LoVo (cell line): ENCODE results near the gene ANKMY1.

ENCODE experiments used
- DNase-seq: peaks from one replicate; pipeline ENCODE4 v3.0.0-alpha.2; 2016; ENCODE audit warnings: low spot score

ANKMY1 gene

DNA sequence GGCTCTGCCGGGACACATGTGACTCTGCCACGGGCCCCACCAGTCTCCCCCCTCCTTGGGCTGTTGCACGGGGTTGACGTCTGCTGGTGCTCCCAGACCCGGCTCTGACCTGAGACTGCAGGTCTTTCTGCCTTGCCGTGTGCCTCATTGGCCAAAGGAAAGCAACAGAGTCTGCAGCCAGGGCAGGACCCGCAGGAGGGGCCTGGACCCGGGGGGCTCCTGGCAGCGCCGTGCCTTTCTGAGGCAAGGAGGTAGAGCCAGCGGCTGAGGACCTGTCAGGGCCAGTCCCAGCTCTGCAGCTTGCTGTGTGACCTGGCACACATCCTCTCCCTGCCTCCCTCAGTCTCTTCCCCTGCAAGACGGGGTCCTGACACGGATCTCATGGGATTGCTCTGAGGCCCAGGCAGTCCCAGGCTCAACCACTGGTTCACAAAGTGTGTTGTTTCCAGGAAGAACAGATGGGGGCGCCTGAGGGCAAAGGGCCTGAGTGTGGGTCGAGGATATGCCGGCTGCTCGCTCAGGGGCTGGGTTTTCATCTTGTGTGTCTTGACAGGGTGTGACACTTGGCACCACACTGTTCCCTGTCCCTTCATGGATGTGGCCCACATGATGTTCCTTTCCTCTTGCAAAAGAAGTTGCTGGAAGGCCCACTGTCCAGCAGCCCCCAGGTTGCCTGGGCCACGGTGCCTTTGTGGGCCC is 37.7 kb upstream of the ANKMY1 start:
- no peak for DNase-seq

DNA sequence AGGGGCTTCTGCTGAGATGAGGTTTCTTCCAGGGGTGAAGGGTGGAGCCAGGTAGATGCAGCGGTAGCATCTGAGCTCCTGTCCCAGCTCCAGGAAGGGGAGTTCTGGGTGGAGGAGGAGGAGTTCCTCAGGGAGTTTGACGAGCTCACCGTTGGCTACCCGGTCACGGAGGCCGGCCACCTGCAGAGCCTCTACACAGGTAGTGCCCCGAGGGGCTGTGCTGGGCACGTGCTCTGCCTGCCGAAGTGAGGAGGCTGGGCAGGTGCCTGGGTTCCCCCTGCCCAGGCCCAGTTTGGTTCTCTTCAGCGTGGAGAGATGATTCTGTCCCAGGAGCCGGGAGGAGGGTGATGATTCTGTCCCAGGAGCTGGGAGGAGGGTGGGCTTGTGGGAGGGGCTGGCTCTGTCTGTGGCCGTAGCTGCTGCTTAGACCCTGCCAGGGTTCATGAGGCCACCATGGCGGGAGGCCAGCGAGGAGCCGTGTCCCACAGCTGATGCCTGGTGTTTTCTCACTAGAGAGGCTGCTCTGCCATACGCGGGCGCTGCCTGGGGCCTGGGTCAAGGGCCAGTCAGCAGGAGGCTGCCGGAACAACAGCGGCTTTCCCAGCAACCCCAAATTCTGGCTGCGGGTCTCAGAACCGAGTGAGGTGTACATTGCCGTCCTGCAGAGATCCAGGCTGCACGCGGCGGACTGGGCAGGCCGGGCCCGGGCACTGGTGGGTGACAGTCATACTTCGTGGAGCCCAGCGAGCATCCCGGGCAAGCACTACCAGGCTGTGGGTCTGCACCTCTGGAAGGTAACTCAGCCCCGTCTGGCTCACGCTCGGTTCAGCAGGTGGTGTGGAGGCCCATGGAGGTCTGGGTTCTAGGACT is 37.0 kb upstream of the ANKMY1 start:
- no peak for DNase-seq

DNA sequence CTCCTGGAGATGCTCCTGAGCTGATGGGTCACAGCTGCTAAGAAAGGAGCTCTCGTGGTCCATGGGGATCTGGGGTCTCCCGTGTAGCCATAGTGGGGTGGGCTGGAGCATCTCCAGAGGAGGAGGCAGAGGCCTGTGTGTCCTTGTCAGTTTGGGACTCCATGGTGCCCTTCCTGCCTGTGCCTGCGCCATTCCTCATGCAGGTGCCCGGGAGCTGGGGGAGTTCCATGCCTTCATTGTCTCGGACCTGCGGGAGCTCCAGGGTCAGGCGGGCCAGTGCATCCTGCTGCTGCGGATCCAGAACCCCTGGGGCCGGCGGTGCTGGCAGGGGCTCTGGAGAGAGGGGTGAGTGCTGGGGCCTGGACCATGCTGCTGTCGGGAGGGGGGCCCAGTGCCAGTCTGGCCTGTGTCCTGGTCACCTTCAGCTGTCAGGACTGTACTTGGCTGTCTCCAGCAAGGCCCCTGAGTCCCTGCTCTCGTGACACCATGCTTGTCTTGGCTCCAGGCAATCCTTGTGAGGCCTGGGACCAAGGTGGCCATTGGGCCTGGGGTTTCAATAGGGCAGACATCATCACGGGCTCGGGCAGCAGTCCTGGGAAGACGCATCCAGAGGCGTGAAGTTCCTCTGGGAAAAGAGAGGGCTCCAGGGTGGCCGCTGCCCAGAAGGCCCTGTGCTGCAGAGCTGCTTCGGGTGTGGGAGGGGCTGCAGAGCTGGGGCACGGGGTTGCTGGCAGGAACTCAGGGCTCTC is 36.1 kb upstream of the ANKMY1 start:
- no peak for DNase-seq

DNA sequence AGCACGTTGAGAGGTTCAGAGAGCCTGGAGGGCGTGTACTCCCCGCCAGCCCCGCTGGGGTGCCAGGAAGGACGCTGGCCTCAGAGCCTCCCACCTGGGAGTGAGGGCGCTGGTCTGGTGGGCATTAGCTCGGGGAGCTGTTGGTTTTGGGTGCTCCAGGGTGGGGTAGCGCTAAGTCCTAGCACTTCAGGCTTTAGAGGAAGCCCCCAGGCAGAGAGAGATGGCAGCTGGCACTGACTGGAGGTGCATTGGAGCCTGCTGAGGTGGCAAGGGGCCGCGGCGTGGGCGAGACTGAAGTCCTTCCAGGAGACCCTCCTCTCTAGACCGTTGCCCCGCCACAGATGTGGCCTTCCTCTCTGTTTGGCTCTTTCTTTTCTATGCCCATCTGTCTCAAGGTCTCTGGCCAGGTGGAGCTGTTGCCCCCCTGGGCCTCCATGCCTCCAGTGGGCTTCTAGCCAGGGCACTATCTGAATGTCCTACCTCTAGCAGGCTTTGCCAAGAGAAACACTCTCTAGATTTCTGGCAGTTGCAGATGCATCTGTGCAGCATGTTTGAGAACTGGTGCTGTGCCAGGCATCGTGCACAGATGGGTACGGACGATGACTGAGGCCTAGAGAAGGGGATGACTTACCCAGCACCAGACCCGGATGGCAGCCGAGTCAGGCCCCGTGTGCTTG is 35.4 kb upstream of the ANKMY1 start:
- DNase-seq: no peak

DNA sequence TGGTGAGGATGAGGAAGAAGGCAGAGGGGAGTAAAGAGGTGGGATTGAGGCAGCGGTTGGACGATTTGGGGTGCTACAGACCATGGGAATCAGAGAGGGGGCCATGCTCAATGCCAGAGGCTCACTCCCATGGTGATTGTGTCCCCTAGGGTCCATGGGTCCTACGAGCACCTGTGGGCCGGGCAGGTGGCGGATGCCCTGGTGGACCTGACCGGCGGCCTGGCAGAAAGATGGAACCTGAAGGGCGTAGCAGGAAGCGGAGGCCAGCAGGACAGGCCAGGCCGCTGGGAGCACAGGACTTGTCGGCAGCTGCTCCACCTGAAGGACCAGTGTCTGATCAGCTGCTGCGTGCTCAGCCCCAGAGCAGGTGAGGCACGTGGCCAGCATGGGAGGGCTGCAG is 34.0 kb upstream of the ANKMY1 start:
- DNase-seq: no peak

DNA sequence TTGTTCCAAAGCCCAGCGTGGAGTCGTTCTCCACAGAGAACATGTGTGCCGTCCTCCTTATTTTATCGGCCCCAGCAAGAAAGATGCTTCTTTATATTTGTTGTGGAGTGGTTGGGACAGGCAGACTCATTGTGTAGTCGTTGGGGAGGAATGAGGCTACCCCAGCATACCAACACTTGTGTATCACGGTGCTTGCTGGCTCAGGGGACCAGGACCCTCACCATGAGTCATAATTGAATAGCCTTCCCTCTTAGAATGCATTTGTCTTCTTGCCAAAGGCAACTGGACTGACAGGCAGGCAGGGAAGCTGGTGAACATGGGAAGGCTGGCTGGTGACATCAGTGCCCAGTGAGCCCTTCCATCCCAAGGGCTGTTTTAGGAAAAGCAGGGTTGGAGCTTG is 33.4 kb upstream of the ANKMY1 start:
- no peak for DNase-seq

DNA sequence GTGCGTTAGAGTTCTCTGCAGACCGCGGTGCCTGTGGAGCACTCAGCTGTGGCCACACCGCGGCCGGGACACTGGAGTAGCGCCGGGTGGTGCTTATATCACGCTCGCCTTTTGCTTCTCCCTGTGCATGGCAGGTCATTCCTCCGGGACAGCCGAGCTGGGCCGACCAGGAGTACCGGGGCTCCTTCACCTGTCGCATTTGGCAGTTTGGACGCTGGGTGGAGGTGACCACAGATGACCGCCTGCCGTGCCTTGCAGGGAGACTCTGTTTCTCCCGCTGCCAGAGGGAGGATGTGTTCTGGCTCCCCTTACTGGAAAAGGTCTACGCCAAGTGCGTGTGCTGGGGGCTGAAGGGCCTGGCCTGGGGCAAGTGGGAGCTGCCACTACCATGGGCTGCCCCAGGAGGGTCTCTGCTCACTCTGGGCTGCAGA is 32.9 kb upstream of the ANKMY1 start:
- DNase-seq: no peak

DNA sequence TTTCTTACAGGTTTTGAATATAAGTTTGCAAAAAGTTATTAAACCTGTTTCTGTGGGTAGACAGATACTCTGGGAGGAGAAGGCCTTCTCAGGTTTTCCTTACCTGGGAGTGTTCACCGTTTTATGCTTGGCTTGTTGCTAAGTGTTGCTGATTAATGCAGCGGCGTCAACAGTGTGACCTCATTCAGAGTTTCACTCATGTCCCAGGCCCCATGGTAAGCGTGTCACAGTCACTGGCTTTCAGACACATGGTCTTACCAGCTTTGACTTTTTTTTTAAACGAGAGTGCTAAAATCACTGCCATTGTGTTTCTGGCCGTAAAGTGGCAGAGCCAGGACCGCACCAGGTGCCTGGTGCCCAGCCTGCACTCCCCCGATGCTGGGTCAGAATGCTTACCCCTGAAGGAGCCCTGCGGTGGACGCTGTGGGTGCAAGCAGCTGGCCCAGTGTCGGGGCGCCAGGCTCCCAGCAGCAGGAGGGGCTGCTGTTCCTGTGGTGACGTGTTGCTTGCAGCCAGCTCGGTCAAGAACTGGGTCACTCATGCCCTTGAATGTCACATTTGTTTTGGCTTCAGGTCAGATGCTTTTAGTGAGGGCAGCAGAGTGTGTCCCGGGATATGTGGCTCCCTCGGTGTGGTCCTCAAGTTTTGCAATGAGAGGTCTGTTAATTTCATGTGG is 32.2 kb upstream of the ANKMY1 start:
- DNase-seq: no peak

DNA sequence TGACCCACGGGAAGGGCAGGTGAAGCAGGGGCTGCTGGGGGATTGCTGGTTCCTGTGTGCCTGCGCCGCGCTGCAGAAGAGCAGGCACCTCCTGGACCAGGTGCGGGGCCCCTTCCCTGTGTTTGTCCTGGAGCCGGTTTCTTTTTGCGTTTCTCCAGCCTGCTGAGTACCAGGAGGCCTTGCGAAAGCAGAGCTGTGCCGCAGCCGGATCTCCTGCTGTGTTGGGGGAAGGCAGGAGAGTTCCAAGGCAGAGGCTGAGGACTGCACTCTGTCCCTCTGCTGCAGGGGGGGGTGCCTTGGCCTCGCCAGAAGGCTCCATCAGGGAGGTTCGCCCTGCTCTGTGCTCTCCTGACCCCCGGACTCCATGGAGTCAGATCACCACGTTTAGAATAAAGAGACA is 31.6 kb upstream of the ANKMY1 start:
- DNase-seq: no peak

DNA sequence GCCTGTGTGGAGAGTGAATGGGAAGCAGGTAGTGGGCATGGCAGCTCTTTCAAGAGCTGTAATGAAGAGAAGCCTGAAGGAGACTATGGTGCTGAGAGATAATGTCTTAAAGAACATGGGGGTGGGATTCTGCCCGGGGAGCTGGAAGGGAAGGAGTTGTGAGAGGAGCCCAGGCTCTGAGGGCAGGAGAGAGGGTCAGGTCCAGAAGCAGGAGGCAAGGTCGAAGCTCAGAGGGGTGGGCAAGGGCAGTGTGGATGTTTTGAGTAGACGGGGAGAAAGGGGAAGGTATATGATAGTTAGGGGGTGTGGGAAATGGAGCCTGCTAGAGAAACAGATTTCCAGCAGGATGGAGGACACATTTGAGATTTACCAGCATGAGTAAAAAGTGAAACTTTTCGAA is 30.9 kb upstream of the ANKMY1 start:
- no peak for DNase-seq

DNA sequence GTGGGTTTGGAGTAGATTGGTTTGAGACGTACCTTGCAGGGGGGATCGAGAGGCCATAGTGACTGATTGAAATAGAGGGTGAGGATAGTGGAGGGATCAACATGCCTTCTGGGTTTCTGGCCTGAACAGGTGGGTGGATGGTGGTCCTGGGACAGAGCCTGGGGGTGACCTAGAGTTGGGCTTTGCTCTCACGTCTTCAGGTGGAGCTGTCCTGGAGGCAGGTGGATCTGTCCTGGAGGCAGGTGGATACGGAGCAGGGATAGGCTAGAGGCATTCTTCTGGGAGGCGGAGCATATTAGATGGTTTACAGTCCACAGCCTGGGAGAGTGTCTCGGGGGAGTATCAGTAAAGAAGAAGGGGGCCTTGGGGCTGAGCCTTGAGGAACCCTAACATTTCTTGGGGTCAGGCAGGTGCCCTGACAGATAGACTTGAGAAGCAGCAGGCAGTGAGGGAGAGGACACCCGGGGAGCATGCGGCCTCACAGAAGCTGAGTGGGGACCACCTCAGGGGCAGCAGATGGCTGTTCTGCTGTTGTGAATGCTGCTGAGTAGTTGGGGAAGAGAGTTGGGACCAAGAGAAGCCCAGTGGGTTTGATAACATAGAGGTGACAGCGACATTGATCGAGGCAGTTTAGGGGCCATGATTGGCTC is 30.3 kb upstream of the ANKMY1 start:
- no peak for DNase-seq

DNA sequence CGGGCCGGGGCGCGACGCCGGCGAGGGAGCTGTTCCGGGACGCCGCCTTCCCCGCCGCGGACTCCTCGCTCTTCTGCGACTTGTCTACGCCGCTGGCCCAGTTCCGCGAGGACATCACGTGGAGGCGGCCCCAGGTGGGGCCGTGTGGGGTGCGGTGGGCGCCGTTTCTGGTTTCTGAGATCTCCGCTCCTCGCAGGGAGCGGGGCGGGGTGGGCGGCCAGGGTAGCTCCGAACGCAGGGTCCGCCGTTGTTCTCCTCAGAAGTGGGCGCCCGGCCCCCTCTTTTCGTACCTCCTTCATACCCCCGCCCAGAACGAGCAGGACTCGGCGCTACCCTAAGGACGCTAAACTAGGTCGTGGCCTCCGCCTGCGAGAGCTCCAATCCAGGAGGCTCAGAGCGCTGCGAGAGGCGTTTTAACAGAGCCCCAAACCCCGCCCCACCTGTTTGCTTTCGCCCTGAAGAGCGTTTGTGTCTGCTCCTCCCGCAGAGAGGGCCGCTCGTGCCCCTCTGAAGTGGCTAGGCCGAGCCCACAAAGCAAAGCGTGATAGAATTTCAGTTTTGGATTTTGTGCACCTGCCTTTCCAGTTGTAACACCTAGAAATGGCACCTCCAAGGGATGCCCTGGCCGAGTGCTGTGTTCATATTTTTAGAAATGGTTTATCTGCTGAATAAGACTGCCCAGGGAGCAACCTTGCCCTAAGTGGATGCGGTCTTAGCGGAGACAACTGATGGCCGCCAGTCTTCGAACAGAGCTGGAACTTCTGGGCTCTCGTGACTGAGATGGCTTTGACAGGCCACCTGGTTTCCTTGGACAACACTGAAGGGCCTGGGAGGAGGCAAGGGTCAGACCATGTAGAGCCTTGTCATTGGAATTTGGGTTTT is 29.4 kb upstream of the ANKMY1 start:
- no peak for DNase-seq

DNA sequence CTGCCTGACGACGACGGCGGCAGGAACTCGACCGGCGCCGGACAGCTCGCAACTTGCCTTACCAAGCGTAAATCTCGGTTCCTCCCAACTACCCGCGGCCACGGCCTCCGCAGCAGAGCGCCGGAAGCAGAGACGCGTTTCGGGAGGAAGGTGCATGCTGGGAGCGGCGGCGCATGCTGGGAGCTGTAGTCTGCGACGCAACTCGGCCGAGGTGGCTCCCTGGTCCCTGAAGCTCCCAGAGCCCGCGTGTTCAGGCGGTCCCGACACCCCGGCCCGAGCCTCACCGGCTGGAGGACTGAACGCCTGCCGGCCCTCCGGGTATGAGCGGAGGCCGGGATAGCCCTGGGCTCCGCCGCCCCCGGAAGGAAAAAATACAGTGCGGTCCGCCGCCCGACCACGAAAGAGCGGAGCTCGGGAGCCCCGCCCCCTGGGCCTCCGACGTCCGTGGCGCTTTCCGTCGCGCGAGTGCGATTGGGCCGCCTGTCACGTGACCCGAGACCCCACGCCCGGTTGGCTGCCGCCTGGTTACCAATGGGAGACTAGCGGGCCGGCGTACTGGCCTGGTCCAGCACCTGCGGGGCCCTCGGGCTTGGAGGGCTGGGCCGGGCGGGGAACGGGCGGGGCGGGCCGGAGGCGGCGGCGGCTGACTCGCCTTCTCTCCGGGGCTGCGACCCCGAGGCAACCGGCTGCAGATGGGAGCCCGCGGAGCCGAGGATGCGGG is 28.6 kb upstream of the ANKMY1 start, which contains the start of gene CAPN10:
TSS of gene CAPN10 (plus strand) at position 537 of the 721 bp plus-strand sequence. CDS start at position 715, 178 bp downstream.
- peak; percentile 97 for DNase-seq

DNA sequence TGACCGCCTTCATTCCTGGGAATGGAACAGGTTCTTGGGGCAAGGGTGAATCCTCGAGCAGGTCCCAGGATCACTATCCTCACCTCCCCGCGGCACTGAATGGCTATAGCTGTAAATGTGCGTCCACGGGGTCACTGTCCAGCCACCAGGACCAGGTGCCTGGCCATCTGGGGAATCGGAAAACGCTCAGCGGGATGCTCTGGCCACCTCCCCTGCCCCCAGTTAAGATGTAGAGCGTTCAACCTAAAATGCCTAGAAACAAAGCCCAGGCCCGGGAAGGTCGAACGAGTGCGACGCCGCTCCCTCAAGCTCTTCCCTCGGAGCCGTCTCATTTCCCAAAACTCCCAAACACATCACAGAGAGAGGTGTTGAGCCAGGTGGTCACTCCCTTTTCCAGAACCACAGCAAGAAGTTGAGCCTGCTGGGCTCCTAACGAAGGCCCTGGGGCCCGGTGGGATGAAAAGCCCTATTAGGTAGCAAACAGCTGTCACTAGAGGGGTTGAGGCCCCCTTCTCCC is 28.0 kb upstream of the ANKMY1 start:
- no peak for DNase-seq

DNA sequence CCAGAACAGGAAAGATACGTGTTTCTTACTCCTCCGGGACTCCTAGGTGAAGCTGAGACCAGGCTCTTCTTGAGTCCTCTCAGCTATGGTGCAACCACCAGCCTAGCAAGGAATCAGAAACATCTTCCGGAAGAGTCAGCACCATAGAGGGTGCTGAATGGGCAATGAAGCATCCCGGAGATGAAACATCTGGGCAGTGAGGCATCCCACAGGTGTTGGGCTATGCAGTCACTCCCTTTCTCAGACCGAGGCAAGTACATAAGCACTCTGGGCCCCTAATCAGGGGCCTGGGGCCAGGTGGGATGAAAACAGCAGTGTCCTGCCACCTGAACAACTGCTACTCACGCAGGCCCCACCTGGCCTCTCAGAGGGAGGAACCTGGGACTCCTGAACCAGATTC is 27.3 kb upstream of the ANKMY1 start:
- no peak for DNase-seq

DNA sequence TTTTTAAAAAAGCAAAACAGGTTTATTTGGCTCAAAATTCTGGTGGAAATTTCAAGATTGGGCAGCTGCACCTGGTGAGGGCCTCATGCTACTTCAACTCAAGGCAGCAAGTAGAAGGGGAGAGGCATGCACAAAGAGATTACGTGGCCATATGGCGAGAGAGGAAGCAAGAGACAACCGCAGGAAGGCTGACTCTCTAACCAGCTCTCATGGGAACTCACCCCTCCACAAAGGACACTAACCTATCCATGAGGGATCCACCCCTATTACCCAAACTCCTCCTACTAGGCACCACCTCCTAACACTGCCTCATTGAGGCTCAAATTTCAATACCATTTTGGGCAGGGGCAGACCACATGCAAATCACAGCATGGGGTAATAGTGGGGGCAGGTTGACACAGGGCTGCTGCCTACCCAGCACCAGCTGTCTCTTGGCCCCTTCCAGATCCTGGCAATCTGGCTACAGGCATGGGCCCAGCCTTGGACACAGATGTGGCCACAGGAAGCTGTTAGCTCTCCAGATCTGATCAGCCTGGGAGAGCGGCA is 26.8 kb upstream of the ANKMY1 start:
- no peak for DNase-seq

DNA sequence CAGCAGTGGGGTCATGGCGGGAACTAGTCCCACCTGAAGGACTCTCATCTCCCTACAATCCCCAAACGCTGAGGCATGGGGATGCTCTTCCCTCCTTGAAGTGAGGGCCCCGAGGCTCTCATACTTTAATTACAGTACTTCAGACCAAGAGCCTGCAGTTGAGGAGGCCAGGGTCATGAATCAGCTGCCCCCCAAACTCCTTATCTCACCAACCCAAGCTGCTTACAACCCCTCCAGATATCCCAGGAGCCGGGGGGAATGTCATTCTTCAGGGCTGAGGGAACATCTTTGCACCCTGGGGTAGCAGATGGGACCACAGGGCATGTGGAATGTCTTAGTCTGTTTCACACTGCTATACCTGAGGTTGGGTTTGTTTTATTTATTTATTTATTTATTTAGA is 26.0 kb upstream of the ANKMY1 start:
- no peak for DNase-seq

DNA sequence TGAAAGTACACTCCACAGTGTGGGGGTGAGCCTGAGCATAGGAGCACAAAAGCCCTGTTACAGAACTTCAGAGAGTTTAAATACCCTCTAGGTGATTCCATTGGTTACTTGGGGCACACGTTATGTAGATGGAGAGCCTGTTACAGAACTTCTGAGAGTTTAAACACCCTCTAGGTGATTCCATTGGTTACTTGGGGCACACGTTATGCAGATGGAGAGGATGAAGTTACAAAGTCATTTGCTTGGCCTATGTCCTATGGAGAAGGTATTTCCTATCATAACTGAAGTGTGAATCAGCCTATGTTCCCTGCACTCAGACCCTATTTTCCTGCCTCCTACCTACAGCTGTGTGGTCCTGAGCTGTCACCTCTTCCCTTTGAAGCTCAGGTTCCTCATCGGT is 25.0 kb upstream of the ANKMY1 start:
- no peak for DNase-seq

DNA sequence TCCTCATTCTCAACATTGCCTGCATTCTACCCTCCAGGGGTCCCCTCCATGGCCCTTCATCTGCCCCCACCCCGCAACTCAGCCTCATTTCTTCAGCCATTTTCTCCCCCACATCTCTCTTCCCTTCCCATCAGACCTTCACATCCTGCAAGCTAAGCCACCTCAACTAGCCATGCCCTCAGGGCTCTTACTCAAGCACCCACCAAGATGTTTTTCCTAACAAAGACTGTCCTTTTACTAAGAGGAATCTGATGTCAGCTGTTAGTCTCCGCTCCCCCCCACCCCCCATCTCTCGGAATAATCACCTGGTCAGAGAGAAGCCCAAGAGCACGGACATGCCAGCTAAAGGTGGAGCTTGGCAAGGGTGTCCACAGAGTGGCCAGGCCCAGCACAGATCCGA is 24.0 kb upstream of the ANKMY1 start:
- DNase-seq: no peak
